Activated CD4-positive, alpha-beta T cell treated with anti-CD3 and anti-CD28 coated beads for 48 hours (primary cell): ENCODE data around the gene EIF1.
A peak's percentile ranks its signal among the peaks of the same experiment; 100 is the strongest.
"Not testable (repeated sequence)": the region's sequence is repeated elsewhere in the genome, so short reads cannot be mapped to it uniquely, and the experiment has no call there.

Experiments
- DNase-seq: peaks from one replicate; pipeline ENCODE4 v3.0.0-alpha.2; 2020

The EIF1 gene

DNA sequence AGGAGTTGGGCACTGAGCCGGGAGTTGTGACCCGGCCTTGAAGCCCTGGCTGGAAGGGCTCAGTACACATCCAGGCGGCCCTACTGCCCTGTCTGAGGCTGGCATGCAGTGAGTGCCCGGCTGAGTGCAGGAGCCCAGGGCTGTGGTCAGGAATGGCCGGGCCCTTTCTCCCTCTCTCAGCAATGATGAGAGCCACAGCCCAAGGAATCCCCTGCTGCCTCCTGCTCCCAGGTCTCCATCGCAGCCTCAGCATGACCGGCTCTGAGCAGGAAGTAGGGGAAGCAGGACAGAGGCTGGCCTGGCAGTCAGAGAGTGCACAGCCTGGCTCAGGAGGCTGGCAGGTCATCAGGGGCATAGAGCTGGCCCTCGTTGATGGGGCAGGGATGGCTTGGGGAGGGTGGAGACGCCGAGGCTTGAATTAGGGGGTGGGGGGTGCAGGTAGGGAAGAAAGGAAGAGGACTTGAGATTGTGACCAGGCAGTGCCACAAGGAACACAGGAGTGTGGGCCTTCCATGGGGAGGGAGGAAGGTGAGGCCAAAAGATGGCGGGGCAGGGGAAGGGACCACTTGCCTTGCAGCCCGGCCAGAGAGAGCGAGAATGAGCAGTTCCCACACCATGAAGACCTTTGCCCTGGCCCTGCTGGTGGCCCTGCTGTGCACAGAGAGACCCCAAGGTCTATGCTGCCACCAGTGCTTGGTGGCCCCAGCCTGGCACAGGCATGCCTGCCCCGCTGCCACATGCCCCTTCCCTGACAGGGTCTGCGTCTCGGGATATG lies 32.2 kb upstream of the EIF1 start:
- DNase-seq = no peak

DNA sequence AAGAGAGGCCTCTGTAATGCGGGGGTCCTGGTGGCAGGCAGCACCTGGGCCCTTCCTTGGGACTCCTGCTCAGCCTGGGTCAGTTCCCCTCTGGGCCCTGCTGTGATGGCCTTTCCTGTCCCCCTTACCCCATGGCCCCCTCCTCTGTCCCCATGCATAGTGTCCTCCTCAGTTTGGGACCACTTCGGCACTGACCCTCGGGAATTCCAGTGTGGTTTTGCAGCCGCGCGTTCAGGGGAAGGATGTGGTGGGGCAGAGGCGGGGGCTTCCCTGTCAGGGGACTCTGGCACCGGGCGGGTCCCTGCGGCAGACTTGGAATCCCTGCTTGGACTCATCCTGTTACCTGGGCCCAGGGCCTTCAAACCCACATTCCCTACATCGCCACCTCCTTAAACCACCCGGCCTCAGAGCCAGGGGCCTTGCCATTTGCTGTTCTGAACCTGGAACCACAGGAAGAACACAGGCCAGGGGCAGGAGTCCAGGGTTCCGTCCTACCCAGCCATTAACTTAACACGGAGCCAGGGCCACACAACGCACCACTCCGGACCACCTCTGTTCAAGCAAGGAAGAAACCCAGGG lies 31.4 kb upstream of the EIF1 start:
- DNase-seq = no peak

DNA sequence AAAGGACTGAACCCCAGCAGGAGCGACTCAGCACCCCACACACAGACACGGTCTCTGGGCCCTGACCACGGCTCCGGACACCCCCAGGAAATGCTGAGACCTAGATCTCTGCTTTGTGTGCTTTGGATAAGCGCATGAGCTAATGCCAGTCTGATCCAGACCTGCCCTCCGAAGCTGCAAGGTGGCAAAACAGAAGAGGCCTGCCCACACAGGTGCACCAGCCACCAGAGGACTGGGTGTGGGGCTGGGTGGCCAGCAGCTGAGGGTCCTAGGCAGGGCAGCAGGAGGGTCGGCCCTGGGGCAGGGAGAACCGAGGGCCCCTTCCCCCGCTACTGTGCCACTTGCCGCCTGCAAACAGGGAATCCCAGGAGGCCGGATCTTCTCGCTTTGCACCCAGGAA lies 30.7 kb upstream of the EIF1 start:
- DNase-seq = no peak

DNA sequence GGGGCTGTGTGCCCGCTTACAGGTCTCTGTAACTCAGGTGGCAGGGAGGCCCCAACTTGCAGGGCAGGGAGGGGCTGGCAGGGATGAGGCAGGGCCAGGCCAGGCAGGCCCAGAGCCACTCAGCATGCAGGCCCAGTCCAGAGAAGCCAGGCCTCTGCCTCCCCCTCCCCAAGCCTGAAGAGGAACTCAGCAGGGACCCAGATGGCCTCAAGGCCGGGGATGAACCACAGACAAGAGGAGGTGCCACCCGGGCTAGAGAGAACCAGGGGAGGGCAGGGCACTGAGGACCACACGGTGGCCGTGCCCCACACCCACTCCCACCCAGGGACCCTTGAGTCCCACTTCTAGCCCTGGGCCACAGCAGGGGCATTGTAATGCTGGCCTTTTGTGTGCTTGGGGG lies 29.8 kb upstream of the EIF1 start:
- DNase-seq = no peak

DNA sequence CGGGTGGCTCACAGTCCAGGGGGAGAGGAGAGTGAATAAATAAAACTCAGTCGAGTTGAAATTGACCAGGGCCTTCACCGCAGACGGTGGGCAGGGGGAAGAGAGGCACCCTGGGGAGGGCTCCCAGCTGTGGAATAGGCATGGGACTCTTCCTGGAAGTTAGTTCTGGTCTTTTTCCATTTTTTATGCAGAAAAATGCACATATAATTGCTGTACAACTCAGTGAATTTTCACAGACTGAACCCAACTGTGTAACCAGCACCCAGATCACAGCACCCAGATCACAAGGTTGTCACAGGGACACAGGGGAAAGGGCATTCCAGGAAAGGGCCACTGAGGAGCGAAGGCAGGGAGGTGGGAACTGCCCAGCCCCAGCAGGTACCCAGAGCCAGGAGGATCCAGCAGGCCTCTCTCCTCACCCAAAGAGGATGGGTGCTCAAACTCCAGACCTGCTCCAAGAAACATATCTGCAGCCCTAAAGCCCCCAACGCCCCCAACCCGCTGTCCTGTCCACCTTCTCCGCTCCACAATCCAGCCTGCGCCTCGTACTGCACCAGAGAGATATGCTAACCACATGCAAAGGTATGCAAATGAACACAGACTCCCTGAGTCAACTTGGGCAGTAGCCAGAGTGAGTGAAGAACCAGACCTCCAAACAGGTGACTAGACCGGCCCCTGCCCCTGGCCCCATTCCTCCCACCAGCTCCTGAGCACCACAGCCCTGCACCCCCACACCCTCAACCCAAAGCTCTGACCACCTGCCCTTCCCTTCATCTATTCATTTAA lies 29.1 kb upstream of the EIF1 start:
- DNase-seq = no peak

DNA sequence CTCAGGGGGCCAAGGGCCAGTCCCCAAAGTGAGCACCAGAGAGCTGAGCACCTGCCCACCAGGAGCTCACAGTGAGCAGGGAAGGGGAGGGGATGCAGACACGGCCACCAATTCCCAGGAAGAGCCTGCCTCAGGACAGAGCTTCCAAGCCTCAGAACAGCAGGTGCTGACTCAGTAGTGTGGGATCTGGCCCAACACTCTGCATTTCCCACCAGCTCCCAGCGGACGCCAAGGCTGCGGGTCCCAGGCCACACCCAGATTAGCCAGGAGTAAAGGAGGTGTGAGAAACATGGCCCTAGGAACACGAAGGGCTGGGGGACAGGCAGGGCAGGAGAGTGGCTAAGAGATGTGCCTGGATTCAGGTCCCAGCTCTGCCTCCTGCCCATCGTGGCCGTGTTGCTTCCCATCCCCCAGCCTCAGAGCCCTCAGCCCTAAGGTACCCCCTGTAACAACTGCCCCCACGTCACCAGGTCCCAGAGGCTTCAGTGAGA lies 28.4 kb upstream of the EIF1 start:
- DNase-seq = no peak

DNA sequence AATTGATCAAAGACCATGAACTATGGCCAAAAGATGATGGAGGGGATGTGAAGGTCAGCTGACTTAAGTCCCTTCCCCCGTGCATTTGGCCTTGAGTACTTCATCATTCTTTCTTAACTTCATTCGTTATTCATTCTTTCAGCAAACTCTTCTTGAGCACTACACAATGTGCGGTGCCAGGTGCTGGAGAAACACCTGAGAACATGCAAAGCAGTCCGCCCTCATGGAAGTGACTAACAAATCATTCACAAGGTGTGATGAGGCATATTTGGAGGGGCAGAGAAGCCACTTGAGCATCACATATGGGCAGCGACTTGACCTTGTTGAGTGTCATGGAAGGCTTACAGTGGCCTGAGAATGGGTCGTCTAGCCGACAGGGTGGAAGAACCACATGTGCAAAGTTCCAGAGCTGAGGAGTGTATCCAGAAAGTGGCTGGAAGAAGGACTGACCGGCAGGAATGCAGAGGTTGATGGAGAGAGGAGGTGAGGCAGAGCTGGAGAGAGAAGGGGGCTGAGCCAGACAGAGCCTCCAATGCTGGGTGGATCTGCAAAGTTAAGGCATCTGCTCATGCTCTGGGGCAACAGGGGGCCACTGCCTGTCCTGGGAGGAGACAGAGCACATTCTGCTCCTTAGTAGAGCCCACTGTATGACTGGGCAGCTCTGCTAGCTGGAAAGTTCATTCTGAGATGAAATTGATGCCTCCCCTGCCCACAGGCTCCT lies 25.1 kb upstream of the EIF1 start:
- no peak for DNase-seq

DNA sequence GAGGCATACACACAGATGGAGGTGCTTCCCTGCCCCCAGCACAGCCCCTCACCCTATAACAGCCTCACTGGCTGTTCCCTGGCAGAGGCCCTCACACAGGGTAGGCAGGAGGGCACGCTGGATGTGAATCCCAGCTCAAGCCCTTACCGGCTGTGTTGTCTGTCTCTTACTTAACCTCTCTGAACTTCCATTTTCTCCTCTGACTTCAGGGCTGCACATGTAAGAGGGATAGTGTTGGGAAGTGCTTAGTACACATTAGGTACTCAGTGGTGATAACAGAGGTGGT lies 24.6 kb upstream of the EIF1 start:
- no peak for DNase-seq

DNA sequence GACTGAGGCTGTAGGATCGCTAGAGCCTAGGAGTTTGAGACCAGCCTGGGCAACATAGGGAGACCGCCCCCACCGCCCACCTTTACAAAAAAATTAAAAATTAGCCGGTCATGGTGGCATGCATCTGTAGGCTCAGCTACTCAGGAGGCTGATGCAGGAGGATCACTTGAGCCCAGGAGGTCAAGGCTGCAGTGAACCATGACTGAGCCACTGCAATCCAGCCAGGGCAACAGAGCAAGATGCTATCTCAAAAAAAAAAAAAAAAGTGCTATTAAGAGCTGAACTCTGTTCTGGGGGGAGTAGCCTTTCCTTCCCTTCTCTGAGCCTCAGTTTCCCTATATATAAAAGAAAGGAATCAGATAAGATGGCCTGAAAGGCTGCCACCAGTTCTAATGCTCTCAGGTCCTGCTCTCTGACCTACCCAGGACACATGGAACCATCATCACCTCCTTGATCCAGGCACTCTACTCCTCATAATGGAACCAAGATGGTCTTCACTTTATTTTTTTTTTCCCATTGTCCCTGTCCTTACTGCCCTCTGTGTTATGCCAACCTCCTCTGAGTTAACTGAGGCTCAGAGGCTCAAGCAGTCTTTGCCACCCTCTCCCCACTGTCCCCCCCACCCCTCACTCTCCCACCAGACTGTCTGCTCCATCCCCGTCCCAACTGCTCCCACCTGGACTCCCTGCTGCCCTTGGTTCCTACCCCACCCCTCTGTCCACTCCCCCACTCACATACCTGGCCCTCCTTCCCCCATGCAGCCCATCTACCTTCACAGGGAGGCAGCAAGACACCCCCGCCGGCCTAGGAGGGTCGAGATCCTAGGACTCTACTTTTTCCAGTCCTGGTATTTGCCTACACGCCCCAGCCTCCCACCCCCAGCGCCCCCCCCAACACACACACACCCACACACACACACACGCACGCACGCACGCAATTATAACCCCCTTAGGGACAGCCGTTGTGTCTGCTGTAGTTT lies 23.8 kb upstream of the EIF1 start:
- no peak for DNase-seq

DNA sequence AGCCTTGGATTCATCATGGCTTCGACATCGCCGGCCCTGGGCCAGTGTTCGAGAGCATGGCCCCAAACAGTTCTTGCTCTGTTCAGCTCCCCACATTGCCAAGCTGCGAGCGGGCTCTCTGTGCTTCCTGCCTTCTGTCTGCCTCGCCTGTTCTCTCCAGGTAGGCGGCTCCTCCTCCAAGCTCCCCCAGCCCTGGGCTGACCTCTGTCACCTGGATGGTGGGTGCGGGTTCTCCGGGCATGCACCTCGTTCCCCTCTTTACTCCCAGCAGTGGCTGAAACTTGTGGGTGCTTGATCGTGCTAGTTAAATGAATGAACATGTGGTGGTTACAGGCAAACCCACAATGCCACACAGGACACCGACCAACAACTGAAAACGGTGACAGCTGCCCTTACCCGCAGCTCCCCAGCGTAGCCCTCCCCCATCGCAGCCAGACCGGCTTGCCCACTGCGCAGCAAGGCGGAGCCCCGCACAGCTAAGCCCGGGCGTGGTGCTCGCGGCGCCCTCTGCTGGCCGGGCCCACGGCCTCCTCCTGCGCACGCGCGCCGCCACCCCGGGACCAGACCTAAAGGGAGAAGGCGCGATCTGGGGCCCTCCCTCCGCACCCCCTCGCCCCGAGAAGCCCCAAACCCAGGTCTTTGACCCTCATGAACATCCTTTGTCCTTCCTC lies 23.0 kb upstream of the EIF1 start:
- DNase-seq = peak; percentile 93

DNA sequence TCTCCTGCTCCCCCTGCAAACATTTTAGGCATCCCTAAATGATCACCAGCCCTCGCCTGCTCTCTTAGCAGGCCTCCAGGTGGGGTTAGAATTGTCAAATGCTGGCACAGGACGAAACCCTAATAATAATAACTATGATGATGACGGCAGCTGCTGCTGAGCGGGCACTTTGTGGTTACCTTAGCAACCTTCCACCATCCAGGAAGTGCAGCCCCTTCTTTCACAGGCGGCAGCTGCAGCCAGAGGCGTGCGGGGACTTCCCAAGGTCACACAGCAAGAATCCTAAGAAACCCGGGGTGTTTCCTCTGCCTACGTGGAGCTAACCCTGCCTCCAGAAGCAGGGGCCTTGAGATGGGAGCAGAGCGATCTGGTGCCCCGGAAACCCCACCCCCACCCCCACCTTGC lies 22.4 kb upstream of the EIF1 start:
- DNase-seq = peak; percentile 77

DNA sequence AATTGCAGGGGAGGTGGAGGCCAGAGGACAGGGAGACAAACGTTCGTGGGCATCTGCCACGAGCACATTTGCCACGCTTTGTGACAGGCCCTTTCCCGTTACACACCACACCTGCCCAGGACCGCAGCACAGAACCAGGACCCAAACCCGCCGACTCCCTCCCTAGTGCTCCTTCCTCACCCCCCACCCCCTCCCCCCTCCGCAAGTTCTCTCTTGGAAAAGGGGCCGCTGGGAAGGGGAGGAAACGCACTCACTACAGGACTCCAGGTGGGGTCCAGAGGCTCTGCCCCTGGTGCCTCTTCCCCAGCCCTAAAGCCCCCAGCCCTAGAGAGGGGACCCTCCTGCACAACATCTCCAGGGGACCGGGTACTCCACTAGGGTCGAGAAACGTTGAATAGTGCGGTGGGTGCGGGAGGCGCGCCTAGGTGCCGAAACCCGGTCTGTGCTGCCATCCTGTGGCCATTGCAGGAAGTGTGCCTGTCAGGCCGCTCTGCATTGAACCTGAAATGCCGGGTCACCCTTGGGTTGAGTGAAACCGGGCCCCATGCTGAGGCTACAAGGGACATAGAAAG lies 21.9 kb upstream of the EIF1 start:
- DNase-seq = peak; percentile 93

DNA sequence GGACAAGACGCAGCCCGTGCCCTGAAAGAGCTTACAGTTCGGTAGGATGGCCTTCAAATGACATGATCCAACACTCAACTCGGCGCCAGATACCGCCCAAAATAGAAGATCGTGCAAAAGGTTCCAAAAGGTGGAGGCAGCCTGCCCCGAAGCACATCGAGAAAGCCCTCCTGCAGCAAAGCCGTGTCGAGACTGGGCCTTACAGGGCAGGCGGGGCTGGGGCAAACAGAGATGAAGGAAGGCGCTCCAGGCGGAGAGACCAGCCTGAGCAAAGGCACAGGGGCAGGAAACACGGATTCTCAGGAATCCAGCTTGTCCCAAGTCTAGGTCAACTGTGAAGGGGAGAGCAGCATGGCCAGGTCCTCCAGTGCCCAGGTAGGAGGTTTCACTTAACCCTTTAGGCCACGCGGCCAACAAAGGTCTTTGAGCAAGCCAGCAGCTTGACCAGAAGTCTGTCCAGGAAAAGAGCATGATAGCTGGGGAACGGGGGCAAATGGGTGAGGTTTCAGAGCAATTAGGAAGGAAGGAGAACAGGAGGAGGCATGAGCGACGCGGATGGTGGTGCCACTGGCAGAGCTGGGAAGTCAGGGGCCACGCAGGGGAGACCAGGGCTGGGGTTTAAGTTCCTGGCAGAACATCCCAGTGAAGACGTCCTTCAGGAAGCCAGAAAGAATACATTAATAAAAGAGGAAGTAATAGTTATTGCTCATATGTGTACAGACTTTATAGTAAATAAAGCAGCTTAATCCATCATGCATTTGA lies 21.2 kb upstream of the EIF1 start:
- DNase-seq = no peak

DNA sequence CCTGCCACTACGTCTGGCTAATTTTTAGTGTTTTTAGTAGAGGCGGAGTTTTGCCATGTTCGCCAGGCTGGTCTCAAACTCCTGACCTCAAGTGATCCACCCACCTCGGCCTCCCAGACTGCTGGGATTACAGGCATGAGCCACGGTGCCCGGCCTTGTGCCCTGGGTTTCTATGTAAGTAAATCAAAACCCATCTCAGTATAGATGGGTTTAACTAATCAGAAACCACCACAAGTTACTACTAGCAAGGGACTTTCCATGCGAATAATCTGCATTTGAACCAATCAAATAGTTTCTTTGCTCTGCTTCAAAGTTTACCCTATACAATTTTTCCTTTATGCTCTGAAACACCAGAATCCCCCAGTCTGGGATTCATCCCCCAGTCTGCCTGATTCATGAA lies 16.5 kb upstream of the EIF1 start:
- DNase-seq = no peak

DNA sequence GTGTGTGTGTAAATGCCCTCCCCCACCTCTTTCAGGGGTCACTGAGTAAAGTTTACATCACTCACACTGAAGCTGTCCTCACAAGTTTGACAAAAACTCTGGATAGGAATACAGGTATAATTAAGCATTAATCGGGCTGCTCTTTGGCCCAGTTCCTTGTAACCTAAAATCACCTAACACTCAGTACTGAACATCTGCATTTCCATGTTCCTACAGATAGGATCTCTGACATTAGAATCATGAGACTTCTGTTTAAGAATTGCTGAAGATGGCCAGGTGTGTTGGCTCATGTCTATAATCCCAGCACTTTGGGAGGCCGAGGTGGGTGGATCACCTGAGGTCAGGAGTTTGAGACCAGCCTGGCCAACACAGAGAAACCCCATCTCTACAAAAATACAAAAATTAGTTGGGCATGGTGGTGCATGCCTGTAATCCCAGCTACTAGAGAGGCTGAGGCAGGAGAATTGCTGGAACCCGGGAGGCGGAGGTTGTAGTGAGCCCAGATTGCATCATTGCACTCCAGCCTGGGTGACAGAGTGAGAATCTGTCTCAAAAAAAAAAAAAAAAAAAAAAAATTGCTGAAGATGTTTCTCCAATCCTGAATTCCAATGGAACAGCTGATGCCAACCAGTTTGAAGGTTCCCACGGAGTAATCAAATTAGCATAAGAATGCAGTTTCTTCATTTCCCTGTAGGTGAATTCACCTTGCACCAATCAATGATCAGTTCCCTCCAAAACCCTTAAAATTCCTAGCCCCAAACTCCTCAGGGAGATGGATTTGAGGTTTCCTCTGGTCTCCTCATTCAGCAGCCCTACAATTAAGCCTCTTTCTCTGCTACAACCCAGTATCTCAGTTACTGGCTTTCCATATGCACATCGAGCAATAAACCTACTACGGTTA lies 13.3 kb upstream of the EIF1 start:
- not testable (repeated sequence) for DNase-seq

DNA sequence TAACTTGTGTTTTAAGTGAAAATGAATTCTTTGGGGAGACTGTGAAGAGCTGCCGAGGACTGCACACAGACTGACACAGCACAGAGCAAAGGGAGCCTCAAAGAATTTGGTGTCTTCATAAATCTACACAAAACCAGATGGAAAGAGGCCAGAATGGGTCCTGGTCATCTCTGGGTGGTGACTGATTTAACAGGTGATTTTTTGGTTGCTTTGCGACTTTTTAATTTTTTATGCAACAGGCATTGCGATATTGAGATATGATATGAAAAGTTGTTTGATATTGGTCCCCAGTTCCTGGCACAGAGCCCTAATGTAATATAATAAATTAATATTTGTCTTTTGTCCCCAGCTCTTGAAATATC lies 12.6 kb upstream of the EIF1 start:
- no peak for DNase-seq

DNA sequence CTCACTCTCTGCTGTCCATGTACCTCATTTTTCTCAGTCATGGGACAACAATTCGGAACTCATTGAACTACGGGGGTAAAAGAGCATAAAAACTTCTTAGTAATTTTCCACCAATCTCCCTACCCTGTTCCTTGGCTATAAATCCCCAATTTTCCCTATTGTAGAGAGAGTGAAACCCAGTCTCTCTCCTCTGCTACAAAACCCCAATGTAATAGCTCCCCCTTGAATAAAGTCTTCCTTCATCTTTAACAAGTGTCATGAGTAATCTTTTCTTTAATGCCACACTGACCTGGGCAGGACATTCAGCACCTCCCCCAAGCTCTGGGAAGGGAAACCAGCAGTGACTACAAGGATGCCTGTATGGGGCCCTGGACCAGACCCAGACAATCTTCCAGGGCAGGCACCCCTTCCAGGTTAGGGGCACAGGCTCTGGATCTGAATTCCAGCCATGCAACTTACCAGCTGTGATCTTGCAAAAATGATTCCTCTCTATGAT lies 10.2 kb upstream of the EIF1 start:
- no peak for DNase-seq

DNA sequence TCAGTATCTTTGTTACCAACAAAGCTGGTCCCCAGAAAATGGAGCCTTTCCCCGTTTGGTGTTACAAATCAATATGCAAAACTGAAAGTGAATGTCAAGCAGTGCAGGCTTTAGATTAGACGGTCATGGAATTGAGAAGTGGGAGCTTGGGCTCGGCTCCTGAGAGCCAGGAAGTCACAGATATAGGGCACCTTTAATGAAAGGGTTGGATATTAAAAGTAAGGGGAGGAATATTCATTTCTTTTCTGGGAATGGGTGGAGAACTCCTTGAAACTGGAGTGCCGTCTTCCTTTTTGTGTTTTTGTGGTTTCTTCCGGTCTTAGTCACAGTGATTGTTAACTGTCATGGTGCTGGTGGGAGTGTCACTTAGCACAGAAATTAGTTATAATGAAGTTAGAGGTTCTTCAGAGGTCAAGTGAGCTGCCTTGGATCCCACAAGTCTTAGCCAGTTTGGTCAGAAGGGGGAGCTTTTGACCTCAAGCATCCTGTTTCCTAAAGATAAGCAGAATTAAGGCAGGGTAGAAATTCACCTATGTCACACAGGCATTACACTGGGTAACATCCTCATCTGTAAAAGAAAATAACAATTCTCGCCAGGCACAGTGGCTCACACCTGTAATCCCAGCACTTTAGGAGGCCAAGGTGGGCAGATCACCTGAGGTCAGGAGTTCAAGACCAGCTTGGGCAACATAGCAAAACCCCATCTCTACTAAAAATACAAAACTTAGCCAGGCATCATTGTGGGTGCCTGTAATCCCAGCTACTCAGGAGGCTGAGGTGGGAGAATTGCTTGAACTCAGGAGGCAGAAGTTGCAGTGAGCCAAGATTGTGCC lies 9.6 kb upstream of the EIF1 start:
- peak; percentile 73 for DNase-seq
